NCI-H2196 (cell line): ENCODE results near the gene ABHD1.
A peak's percentile ranks its signal among the peaks of the same experiment; 100 is the strongest.

ENCODE experiments used
- DNase-seq: peaks from one replicate; lab custom pipeline; 2025; ENCODE audit not compliant: unreplicated experiment; lab: John Stamatoyannopoulos, UW

ABHD1 gene

GRCh38 chr2:27134781-27135477 is 11.3 kb downstream of the ABHD1 start:
- DNase-seq: no peak

- no peak for DNase-seq
Observed at GRCh38 chr2:27135478-27135955, 11.9 kb downstream of the ABHD1 start.

- DNase-seq: no peak
Observed at GRCh38 chr2:27136751-27137150, 13.1 kb downstream of the ABHD1 start.

GRCh38 chr2:27137322-27137935 is 13.8 kb downstream of the ABHD1 start:
- DNase-seq: no peak

GRCh38 chr2:27138111-27138510 is 14.5 kb downstream of the ABHD1 start:
- no peak for DNase-seq

- DNase-seq: no peak
Observed at GRCh38 chr2:27139310-27139709, 15.7 kb downstream of the ABHD1 start, which contains the start of gene PRR30. PRR30 (minus strand) TSS chr2:27139410; CDS start chr2:27138329, 1,081 bp downstream.

GRCh38 chr2:27143285-27143684 is 19.7 kb downstream of the ABHD1 start:
- no peak for DNase-seq

GRCh38 chr2:27145682-27146081 is 22.1 kb downstream of the ABHD1 start:
- DNase-seq: no peak

- DNase-seq: no peak
Observed at GRCh38 chr2:27147935-27148334, 24.3 kb downstream of the ABHD1 start.

GRCh38 chr2:27148801-27149439 is 25.3 kb downstream of the ABHD1 start, which contains the start of gene TCF23:
TCF23 (plus strand) TSS chr2:27149004; CDS start chr2:27149134, 130 bp downstream.
- no peak for DNase-seq

GRCh38 chr2:27149570-27150405 is 26.2 kb downstream of the ABHD1 start:
- no peak for DNase-seq

GRCh38 chr2:27150639-27151230 is 27.1 kb downstream of the ABHD1 start:
- DNase-seq: no peak

- peak; percentile 18 for DNase-seq
Observed at GRCh38 chr2:27152102-27152795, 28.6 kb downstream of the ABHD1 start.

GRCh38 chr2:27152796-27153464 is 29.3 kb downstream of the ABHD1 start:
- peak; percentile 70 for DNase-seq

- no peak for DNase-seq
Observed at GRCh38 chr2:27154488-27154887, 30.9 kb downstream of the ABHD1 start.

GRCh38 chr2:27155069-27155520 is 31.5 kb downstream of the ABHD1 start:
- DNase-seq: no peak

- no peak for DNase-seq
Observed at GRCh38 chr2:27158468-27158867, 34.9 kb downstream of the ABHD1 start.

- DNase-seq: no peak
Observed at GRCh38 chr2:27159271-27159670, 35.7 kb downstream of the ABHD1 start.

GRCh38 chr2:27160191-27160590 is 36.6 kb downstream of the ABHD1 start:
- DNase-seq: no peak
